HG03045 (cell line): ENCODE measurements around the gene MTF1.
"Not testable (repeated sequence)": the region's sequence is repeated elsewhere in the genome, so short reads cannot be mapped to it uniquely, and the experiment has no call there.

Experiments used
- ATAC-seq: cut with Tn5 transposase; IDR thresholded peaks from one replicate; pipeline ENCODE4 v1.9.1; 2021; ENCODE audit warnings: mild to moderate bottlenecking, moderate library complexity; ENCODE audit not compliant: unreplicated experiment

The MTF1 gene

GRCh38 chr1:37859507-37860345 is at the start of gene MTF1:
TSS of gene MTF1 (minus strand) at chr1:37859592. CDS start at chr1:37857658, 1,934 bp downstream.
- ATAC-seq: peak; percentile 94

- ATAC-seq: not testable (repeated sequence)
Observed at GRCh38 chr1:37908531-37908930, 49.1 kb upstream of the MTF1 start.

- not testable (repeated sequence) for ATAC-seq
Observed at GRCh38 chr1:37907416-37908125, 48.2 kb upstream of the MTF1 start.

- ATAC-seq: not testable (repeated sequence)
Observed at GRCh38 chr1:37906591-37906990, 47.2 kb upstream of the MTF1 start.

GRCh38 chr1:37905727-37906126 is 46.3 kb upstream of the MTF1 start:
- no peak for ATAC-seq

GRCh38 chr1:37903921-37904320 is 44.5 kb upstream of the MTF1 start:
- not testable (repeated sequence) for ATAC-seq

- no peak for ATAC-seq
Observed at GRCh38 chr1:37902983-37903382, 43.6 kb upstream of the MTF1 start.

GRCh38 chr1:37901893-37902225 is 42.5 kb upstream of the MTF1 start:
- ATAC-seq: no peak

GRCh38 chr1:37901191-37901892 is 42.0 kb upstream of the MTF1 start:
- peak; percentile 70 for ATAC-seq

GRCh38 chr1:37897563-37897962 is 38.2 kb upstream of the MTF1 start:
- not testable (repeated sequence) for ATAC-seq

- ATAC-seq: no peak
Observed at GRCh38 chr1:37893673-37894072, 34.3 kb upstream of the MTF1 start.

GRCh38 chr1:37892151-37893047 is 33.0 kb upstream of the MTF1 start:
- no peak for ATAC-seq

GRCh38 chr1:37890378-37891014 is 31.1 kb upstream of the MTF1 start:
- no peak for ATAC-seq

GRCh38 chr1:37888022-37888700 is 28.8 kb upstream of the MTF1 start:
- ATAC-seq: no peak

GRCh38 chr1:37884145-37884544 is 24.8 kb upstream of the MTF1 start:
- no peak for ATAC-seq

- ATAC-seq: no peak
Observed at GRCh38 chr1:37883671-37884070, 24.3 kb upstream of the MTF1 start.

GRCh38 chr1:37879865-37880264 is 20.5 kb upstream of the MTF1 start:
- ATAC-seq: no peak

GRCh38 chr1:37878071-37878470 is 18.7 kb upstream of the MTF1 start:
- ATAC-seq: no peak

- no peak for ATAC-seq
Observed at GRCh38 chr1:37875833-37876232, 16.4 kb upstream of the MTF1 start.

- no peak for ATAC-seq
Observed at GRCh38 chr1:37872692-37873091, 13.3 kb upstream of the MTF1 start.
